WTC11 (cell line): Measurements from ENCODE around the gene PRSS33.

Source experiments
- ETV6 ChIP-seq: sonication (generic); formaldehyde crosslinking; IDR thresholded peaks from 2 replicates; pipeline ENCODE4 v1.8.1; 2022; ENCODE audit warnings: mild to moderate bottlenecking, missing genetic modification reagents
- FOXK1 ChIP-seq: sonication (generic); formaldehyde crosslinking; IDR thresholded peaks from 2 replicates; pipeline ENCODE4 v1.8.0; 2022; ENCODE audit warnings: mild to moderate bottlenecking, moderate library complexity, missing genetic modification reagents
- TF ChIP-seq, protein P1 (sequence below): fragments of 200-600 bp; IDR thresholded peaks from 2 replicates; pipeline ENCODE4 v1.8.0; 2022; ENCODE audit warnings: antibody characterized with exemption
- TF ChIP-seq, protein P2 (sequence below): sonication (generic); formaldehyde crosslinking; IDR thresholded peaks from 2 replicates; pipeline ENCODE4 v1.8.0; 2022; ENCODE audit warnings: mild to moderate bottlenecking, missing genetic modification reagents
- TF ChIP-seq, protein P3 (sequence below): sonication (generic); formaldehyde crosslinking; conservative IDR thresholded peaks from 2 replicates; pipeline ENCODE4 v1.8.1; 2023; ENCODE audit warnings: mild to moderate bottlenecking, low read depth, missing genetic modification reagents, moderate library complexity
- TF ChIP-seq, protein P4 (sequence below): sonication (generic); formaldehyde crosslinking; IDR thresholded peaks from 2 replicates; pipeline ENCODE4 v1.8.0; 2022; ENCODE audit warnings: mild to moderate bottlenecking, missing genetic modification reagents

DNA sequence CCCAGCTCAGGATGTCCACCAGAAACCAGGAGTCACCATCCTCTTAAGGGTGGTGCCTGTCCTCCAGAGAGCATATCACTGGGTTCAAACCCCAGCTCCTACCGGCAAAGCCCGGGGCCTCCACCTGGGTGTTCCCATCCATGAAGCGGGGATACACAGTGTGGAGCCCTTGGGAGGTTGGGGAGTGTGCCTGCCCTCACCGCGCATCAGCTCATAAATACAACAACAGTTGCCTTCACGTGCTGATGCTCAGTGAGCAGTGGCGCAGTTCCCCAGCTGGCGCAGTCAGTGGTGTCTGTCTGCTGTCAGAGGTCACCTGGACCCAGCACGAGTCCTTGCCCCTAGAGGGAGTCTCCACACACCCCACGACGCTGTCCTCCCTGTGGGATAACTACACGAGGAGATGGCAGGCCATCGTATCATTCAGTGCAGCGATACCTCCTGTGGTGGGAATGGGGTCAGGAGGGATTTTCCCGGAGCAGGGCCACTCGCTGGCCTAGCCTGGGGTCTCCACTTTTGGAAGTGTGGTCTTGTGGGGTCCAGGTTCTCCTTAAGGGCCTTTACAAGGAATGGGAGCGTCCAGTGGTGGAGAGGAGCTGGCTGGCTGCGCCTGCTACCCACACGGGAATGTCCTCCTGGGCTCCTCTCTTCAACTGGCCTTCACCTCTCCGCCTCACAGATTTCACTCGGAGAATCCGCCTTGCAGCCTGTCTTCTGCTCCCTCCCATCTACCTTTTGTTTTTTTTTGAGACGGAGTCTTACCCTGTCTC is 8.0 kb downstream of the PRSS33 start:
- TF ChIP-seq, protein P1, sequence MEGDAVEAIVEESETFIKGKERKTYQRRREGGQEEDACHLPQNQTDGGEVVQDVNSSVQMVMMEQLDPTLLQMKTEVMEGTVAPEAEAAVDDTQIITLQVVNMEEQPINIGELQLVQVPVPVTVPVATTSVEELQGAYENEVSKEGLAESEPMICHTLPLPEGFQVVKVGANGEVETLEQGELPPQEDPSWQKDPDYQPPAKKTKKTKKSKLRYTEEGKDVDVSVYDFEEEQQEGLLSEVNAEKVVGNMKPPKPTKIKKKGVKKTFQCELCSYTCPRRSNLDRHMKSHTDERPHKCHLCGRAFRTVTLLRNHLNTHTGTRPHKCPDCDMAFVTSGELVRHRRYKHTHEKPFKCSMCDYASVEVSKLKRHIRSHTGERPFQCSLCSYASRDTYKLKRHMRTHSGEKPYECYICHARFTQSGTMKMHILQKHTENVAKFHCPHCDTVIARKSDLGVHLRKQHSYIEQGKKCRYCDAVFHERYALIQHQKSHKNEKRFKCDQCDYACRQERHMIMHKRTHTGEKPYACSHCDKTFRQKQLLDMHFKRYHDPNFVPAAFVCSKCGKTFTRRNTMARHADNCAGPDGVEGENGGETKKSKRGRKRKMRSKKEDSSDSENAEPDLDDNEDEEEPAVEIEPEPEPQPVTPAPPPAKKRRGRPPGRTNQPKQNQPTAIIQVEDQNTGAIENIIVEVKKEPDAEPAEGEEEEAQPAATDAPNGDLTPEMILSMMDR = no peak
- TF ChIP-seq ETV6 (CRISPR knock-in tag) = no peak
- TF ChIP-seq, protein P2, sequence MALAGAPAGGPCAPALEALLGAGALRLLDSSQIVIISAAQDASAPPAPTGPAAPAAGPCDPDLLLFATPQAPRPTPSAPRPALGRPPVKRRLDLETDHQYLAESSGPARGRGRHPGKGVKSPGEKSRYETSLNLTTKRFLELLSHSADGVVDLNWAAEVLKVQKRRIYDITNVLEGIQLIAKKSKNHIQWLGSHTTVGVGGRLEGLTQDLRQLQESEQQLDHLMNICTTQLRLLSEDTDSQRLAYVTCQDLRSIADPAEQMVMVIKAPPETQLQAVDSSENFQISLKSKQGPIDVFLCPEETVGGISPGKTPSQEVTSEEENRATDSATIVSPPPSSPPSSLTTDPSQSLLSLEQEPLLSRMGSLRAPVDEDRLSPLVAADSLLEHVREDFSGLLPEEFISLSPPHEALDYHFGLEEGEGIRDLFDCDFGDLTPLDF = no peak
- TF ChIP-seq, protein P3, sequence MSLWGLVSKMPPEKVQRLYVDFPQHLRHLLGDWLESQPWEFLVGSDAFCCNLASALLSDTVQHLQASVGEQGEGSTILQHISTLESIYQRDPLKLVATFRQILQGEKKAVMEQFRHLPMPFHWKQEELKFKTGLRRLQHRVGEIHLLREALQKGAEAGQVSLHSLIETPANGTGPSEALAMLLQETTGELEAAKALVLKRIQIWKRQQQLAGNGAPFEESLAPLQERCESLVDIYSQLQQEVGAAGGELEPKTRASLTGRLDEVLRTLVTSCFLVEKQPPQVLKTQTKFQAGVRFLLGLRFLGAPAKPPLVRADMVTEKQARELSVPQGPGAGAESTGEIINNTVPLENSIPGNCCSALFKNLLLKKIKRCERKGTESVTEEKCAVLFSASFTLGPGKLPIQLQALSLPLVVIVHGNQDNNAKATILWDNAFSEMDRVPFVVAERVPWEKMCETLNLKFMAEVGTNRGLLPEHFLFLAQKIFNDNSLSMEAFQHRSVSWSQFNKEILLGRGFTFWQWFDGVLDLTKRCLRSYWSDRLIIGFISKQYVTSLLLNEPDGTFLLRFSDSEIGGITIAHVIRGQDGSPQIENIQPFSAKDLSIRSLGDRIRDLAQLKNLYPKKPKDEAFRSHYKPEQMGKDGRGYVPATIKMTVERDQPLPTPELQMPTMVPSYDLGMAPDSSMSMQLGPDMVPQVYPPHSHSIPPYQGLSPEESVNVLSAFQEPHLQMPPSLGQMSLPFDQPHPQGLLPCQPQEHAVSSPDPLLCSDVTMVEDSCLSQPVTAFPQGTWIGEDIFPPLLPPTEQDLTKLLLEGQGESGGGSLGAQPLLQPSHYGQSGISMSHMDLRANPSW = no peak
- no peak for TF ChIP-seq FOXK1
- TF ChIP-seq, protein P4, sequence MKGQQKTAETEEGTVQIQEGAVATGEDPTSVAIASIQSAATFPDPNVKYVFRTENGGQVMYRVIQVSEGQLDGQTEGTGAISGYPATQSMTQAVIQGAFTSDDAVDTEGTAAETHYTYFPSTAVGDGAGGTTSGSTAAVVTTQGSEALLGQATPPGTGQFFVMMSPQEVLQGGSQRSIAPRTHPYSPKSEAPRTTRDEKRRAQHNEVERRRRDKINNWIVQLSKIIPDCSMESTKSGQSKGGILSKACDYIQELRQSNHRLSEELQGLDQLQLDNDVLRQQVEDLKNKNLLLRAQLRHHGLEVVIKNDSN (CRISPR knock-in tag) = no peak
